SK-N-SH treated with all-trans-retinoic acid at 6 μM for 48 hours (cell line): Measurements from ENCODE around the gene LAMA3.

Source experiments
- BACH2 ChIP-seq: fragments of 250-450 bp; sonication (Bioruptor Pico); IDR thresholded peaks from 2 replicates; pipeline ENCODE4 v1.9.0; 2021; ENCODE audit warnings: mild to moderate bottlenecking, borderline replicate concordance
- PATZ1 ChIP-seq: fragments of 250-450 bp; sonication (Bioruptor Pico); IDR thresholded peaks from 2 replicates; pipeline ENCODE4 v1.8.0; 2020; ENCODE audit warnings: mild to moderate bottlenecking, moderate library complexity, borderline replicate concordance
- PPARA ChIP-seq: fragments of 250-450 bp; sonication (Bioruptor Pico); IDR thresholded peaks from 2 replicates; pipeline ENCODE4 v1.5.0; 2020; ENCODE audit warnings: mild to moderate bottlenecking, borderline replicate concordance
- ZC3H10 ChIP-seq: fragments of 250-450 bp; sonication (Bioruptor Pico); IDR thresholded peaks from 2 replicates; pipeline ENCODE4 v1.5.1; 2021; ENCODE audit warnings: mild to moderate bottlenecking, moderate library complexity
- ZFP3 ChIP-seq: fragments of 250-450 bp; sonication (Bioruptor Pico); IDR thresholded peaks from 2 replicates; pipeline ENCODE4 v1.5.0; 2020; ENCODE audit warnings: mild to moderate bottlenecking, moderate library complexity
- ZFP30 ChIP-seq: fragments of 450-650 bp; formaldehyde crosslinking; IDR thresholded peaks from 2 replicates; pipeline ENCODE4 v1.5.0; 2022; ENCODE audit warnings: mild to moderate bottlenecking, moderate library complexity
- ZNF70 ChIP-seq: fragments of 450-650 bp; formaldehyde crosslinking; IDR thresholded peaks from 2 replicates; pipeline ENCODE4 v1.5.0; 2020; ENCODE audit warnings: mild to moderate bottlenecking, moderate library complexity
- ZNF8 ChIP-seq: fragments of 450-650 bp; formaldehyde crosslinking; IDR thresholded peaks from 2 replicates; pipeline ENCODE4 v1.5.0; 2020; ENCODE audit warnings: mild to moderate bottlenecking, moderate library complexity

- TF ChIP-seq ZFP30 (CRISPR knock-in tag) (no peak), ZC3H10 (CRISPR knock-in tag) (no peak), ZFP3 (no peak), BACH2 (no peak), PATZ1 (CRISPR knock-in tag) (no peak), ZNF70 (no peak), ZNF8 (CRISPR knock-in tag) (no peak), PPARA (no peak)
Observed at GRCh38 chr18:23870676-23871380, 181.6 kb downstream of the LAMA3 start.
